Measurements from ENCODE around the gene ELMOD1.

ELMOD1 gene

DNA sequence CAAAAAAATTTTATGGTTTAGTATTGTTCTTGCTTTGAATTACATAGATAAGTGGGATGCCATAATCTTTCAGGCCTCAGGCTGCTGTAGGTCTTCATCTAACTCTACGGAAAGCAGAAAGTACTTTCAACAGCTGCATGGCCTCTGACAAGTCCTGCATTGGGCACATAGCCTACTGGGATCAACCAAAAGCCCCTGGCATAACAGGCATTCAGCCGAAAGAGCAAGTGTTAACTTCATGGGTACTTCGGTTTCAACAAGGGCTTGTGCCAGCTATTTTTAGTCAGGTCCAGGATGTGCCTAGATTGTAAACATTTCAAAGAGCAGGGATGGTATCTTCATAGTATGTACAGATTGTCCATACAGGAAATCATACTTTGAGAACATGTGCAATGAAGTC, 117.8 kb downstream of the ELMOD1 start:
- no peak for ATAC-seq

DNA sequence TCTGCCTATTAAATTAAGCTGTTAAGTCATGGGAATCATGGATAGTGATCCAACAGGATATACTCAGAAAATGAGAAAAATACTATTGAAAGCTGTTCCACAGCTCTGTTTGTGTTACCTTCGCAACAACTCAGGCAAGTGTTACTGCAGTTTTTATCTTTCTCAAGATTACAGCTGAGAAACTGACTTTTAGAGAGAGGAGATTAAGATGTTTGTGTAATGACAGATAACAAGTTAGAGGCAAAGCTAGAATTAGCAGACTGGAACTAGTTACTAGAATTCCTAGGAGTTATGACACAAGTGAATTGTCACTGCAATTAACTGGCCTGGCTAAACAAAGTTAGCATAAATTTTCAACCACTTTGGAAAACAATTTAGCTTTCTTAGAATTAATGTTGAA, 119.4 kb downstream of the ELMOD1 start:
- no peak for ATAC-seq
- TF ChIP-seq, protein P1, sequence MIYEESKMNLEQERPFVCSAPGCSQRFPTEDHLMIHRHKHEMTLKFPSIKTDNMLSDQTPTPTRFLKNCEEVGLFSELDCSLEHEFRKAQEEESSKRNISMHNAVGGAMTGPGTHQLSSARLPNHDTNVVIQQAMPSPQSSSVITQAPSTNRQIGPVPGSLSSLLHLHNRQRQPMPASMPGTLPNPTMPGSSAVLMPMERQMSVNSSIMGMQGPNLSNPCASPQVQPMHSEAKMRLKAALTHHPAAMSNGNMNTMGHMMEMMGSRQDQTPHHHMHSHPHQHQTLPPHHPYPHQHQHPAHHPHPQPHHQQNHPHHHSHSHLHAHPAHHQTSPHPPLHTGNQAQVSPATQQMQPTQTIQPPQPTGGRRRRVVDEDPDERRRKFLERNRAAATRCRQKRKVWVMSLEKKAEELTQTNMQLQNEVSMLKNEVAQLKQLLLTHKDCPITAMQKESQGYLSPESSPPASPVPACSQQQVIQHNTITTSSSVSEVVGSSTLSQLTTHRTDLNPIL (CRISPR knock-in tag; IDR thresholded peaks at IDR 0.05; ENCODE audit: low read depth): no peak
- TF ChIP-seq ARNTL (CRISPR knock-in tag; IDR thresholded peaks at IDR 0.05; ENCODE audit: borderline replicate concordance, low read depth): no peak
- TF ChIP-seq, protein P2, sequence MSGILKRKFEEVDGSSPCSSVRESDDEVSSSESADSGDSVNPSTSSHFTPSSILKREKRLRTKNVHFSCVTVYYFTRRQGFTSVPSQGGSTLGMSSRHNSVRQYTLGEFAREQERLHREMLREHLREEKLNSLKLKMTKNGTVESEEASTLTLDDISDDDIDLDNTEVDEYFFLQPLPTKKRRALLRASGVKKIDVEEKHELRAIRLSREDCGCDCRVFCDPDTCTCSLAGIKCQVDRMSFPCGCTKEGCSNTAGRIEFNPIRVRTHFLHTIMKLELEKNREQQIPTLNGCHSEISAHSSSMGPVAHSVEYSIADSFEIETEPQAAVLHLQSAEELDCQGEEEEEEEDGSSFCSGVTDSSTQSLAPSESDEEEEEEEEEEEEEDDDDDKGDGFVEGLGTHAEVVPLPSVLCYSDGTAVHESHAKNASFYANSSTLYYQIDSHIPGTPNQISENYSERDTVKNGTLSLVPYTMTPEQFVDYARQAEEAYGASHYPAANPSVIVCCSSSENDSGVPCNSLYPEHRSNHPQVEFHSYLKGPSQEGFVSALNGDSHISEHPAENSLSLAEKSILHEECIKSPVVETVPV (CRISPR knock-in tag; IDR thresholded peaks at IDR 0.05): no peak

More for the DNA sequence above, 117.8 kb downstream of the ELMOD1 start:
- TF ChIP-seq RARB (CRISPR knock-in tag; IDR thresholded peaks at IDR 0.05) (no peak), ESRRG (CRISPR knock-in tag; IDR thresholded peaks at IDR 0.05) (no peak), GLIS3 (CRISPR knock-in tag; IDR thresholded peaks at IDR 0.05) (no peak), ZFP30 (CRISPR knock-in tag; IDR thresholded peaks at IDR 0.05) (no peak), ZC3H10 (CRISPR knock-in tag; IDR thresholded peaks at IDR 0.05) (no peak)
- TF ChIP-seq, protein P1 (CRISPR knock-in tag; IDR thresholded peaks at IDR 0.05; ENCODE audit: low read depth): no peak
- TF ChIP-seq, protein P3, sequence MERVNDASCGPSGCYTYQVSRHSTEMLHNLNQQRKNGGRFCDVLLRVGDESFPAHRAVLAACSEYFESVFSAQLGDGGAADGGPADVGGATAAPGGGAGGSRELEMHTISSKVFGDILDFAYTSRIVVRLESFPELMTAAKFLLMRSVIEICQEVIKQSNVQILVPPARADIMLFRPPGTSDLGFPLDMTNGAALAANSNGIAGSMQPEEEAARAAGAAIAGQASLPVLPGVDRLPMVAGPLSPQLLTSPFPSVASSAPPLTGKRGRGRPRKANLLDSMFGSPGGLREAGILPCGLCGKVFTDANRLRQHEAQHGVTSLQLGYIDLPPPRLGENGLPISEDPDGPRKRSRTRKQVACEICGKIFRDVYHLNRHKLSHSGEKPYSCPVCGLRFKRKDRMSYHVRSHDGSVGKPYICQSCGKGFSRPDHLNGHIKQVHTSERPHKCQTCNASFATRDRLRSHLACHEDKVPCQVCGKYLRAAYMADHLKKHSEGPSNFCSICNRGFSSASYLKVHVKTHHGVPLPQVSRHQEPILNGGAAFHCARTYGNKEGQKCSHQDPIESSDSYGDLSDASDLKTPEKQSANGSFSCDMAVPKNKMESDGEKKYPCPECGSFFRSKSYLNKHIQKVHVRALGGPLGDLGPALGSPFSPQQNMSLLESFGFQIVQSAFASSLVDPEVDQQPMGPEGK (CRISPR knock-in tag; IDR thresholded peaks at IDR 0.05; ENCODE audit: borderline replicate concordance): no peak

DNA sequence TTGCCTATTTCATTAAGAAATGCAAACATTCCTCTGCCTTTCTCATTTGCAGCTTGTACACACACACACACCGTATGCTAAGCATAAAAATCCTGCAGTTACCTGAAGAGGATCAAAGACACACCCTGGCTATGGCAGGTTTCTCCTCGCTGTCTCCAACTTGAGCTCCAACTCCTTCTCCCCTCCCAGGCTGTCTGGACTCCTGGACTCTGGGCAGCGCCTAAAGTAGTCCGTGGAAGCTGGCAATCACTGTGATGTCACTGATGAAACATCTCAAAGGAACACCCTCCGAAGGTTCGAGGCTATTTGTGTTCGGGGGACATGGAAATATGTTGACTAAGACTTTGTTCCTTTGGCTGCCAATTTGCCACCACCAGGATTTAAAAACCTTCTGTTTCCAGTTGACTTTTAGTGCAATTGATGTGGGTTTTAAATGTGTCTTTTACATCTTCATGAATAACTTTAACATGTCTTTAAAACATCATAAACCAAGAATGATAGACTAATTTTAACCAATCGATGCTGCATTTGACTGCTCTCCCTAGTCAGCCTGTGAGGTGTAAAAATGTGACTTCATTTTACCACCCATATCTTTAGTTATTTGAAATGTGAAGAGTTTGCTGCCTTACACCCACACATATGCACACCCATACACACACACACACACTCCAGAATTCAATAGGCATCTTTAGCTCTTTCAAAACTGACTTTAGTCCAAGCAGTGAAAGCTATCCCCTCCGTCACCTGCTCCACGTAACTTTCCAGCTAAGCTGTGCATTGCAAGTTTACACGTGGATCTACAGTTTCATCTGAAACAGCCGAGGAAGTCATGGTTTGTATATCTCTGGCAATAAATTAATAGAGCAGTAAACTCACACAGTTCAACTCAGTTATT, 121.2 kb downstream of the ELMOD1 start, which contains the start of gene SLN:
TSS of gene SLN (minus strand) at position 196 of the 895 bp plus-strand sequence.
- ATAC-seq: no peak
- TF ChIP-seq ZNF8 (CRISPR knock-in tag; IDR thresholded peaks at IDR 0.05) (no peak), SNAI2 (CRISPR knock-in tag; IDR thresholded peaks at IDR 0.05) (no peak)

DNA sequence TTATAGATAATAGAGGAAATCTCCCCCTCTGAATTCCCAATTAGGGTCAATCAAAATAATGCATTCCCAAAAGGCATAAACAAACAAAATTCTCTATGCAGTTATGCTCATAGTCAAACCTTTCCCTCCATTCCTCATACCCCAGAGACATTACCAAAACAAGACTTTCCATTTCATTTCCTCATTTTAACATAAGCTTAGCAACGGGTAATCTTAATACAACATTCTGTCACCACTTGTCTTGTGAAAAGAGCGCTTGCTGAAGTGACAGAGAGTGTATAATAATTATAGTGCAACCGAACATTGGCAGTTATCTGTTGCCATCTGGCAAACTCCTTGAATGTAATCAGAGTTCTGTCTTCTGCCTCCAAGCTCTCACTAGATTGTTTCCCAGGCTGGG, 122.1 kb downstream of the ELMOD1 start:
- ATAC-seq: no peak
- TF ChIP-seq ZNF8 (CRISPR knock-in tag; IDR thresholded peaks at IDR 0.05): no peak
- TF ChIP-seq TCF4 (CRISPR knock-in tag; IDR thresholded peaks at IDR 0.05; ENCODE audit: borderline replicate concordance): no peak
- no peak for TF ChIP-seq CSDC2 (CRISPR knock-in tag; IDR thresholded peaks at IDR 0.05)
